ENCODE measurements around the gene VPS39. TPM values are rescaled to one million over a fixed set of nuclear protein-coding genes. Genes with fewer than 3 reads are reported as not detected.

The VPS39 gene
- total and polyA plus RNA-seq, 9 of the 15 experiments (the other 6 are each of a cell fraction or from before 2014, with no cell fraction given), result 3.2 to 37.3 (median 21.8) TPM

GRCh38 chr15:42120285-42120684 is 87.8 kb downstream of the VPS39 start:
- Histone ChIP-seq H3K9me1 (ENCODE audit: control insufficient read depth, insufficient read depth, low read length) (no peaks in the 10 kb centered on the region), H3K27me3 (ENCODE audit: control insufficient read depth in 2 of 2, insufficient read depth in 2 of 2, low read length in 2 of 2) (peaks cover 14 to 37% of the 10 kb centered on the region in 2 experiments; a peak in 4 of 5 replicates), H3K9ac (ENCODE audit: insufficient read depth in 1 of 2, low read depth in 2 of 2, low read length in 2 of 2) (no peak overlapping the region), H3K79me2 (ENCODE audit: control insufficient read depth, insufficient read depth, low read length) (no peaks in the 10 kb centered on the region), H4K20me1 (replicated peaks; ENCODE audit: control insufficient read depth, insufficient read depth, low read length) (0 out of 2 replicates have a peak, but pooled peaks cover 2% of the 10 kb centered on the region), H3K27ac (ENCODE audit: extremely low read depth, low read depth, low read length) (no peak overlapping the region), H3K4me3 (no peak overlapping the region), H3K36me3 (ENCODE audit: control insufficient read depth, insufficient read depth, low read length) (no peaks in the 10 kb centered on the region), H3K9me3 (replicated peaks; ENCODE audit: control insufficient read depth, insufficient read depth, low read depth, low read length) (no peaks in the 10 kb centered on the region), H3K4me1 (replicated peaks in 1 of 2; ENCODE audit: control insufficient read depth in 2 of 2, insufficient read depth in 2 of 2, low read length in 2 of 2) (no peaks in the 10 kb centered on the region), H3K4me2 (ENCODE audit: insufficient read depth, low read length) (no peak overlapping the region), H2AFZ (ENCODE audit: low read depth, low read length) (no peak overlapping the region)
- in situ Hi-C loops (cut with MboI) (no loop called here), intact Hi-C loops (cut with micrococcal nuclease) (no loop called here)
- no peak for ATAC-seq
- FAIRE-seq, result no peak
- DNase-seq (ENCODE audit: extremely low read depth in 1 of 4, low spot score in 3 of 4), result no peak
- WGBS (ENCODE audit: insufficient coverage, low coverage, missing lambda C conversion rate), result 0% methylated on average over 1 of the region's 1 CpG
- CTCF ChIA-PET (ENCODE audit: low intra/inter-chr PET ratio), result no interaction called here
- no TSS peak for BruUV-seq (replicated peaks)
- POLR2A ChIA-PET, result interaction anchor here (0.6 kb wide), 1 partner anchor 284 kb away, joined by 3 read pairs; no protein-coding TSS in a partner anchor
- TF ChIP-seq HOMEZ (CRISPR knock-in tag; IDR thresholded peaks at IDR 0.05), result no peak
- TF ChIP-seq TCF3 (CRISPR knock-in tag; IDR thresholded peaks at IDR 0.05), result no peak
- TF ChIP-seq REST (IDR thresholded peaks at IDR 0.05; ENCODE audit: borderline replicate concordance), result no peak
- TF ChIP-seq REST (CRISPR knock-in tag; IDR thresholded peaks at IDR 0.05; ENCODE audit: low read depth), result no peak
- no peak for TF ChIP-seq ZNF551 (CRISPR knock-in tag; IDR thresholded peaks at IDR 0.05)
- no peak for TF ChIP-seq ZNF165 (CRISPR knock-in tag; IDR thresholded peaks at IDR 0.05; ENCODE audit: borderline replicate concordance)
- no peak for TF ChIP-seq TGIF2 (CRISPR knock-in tag; IDR thresholded peaks at IDR 0.05)
- TF ChIP-seq HDAC3 (IDR thresholded peaks at IDR 0.05; ENCODE audit: borderline replicate concordance, partially characterized antibody), result no peak
- TF ChIP-seq KAT2B (IDR thresholded peaks at IDR 0.05; ENCODE audit: low read depth, low read length), result no peak
- no peak for TF ChIP-seq SRSF1 (IDR thresholded peaks at IDR 0.05; ENCODE audit: low read depth, low read length)
- no peak for TF ChIP-seq GABPB1 (CRISPR knock-in tag; IDR thresholded peaks at IDR 0.05)
- no peak for TF ChIP-seq CREB3L1 (IDR thresholded peaks at IDR 0.05; ENCODE audit: borderline replicate concordance, low read depth)

Data from K562 (cell line).